Keratinocyte (primary cell): ENCODE measurements around the gene BCAR3. TPM values are rescaled to one million over a fixed set of nuclear protein-coding genes. Genes with fewer than 3 reads are reported as not detected.

Source experiments
- DNase-seq: peaks from one replicate; pipeline ENCODE4 v3.0.0-alpha.2; 2011; ENCODE audit warnings: low read depth, missing footprints, low spot score
- FAIRE-seq: peaks from 2 replicates; lab custom pipeline; 2011; peaks lifted over from hg19 to GRCh38; lab: Jason Lieb, UNC
- H2AFZ ChIP-seq: 2 replicates; pipeline ENCODE4 v1.6.0; 2012; ENCODE audit warnings: low read length, control low read depth, inconsistent platforms; ENCODE audit not compliant: control insufficient read depth
- H3K27ac ChIP-seq: 2 replicates; pipeline ENCODE4 v1.5.1; 2011; ENCODE audit warnings: low read length; ENCODE audit not compliant: control insufficient read depth, insufficient read depth
- H3K27me3 ChIP-seq: 3 replicates; pipeline ENCODE4 v1.6.0; 2011; ENCODE audit warnings: low read length; ENCODE audit not compliant: control insufficient read depth, insufficient read depth; ENCODE audit errors: extremely low read depth
- H3K36me3 ChIP-seq, 2 experiments: 2 replicates in 1 of 2; 3 replicates in 1 of 2; pipeline ENCODE4 v1.5.1; 2011; ENCODE audit warnings: low read length in 2 of 2, mild to moderate bottlenecking in 1 of 2; ENCODE audit not compliant: control insufficient read depth in 2 of 2, insufficient read depth in 2 of 2; ENCODE audit errors: extremely low read depth in 1 of 2
- H3K4me1 ChIP-seq: 3 replicates; pipeline ENCODE4 v1.5.1; 2011; ENCODE audit warnings: low read length; ENCODE audit not compliant: control insufficient read depth, insufficient read depth; ENCODE audit errors: extremely low read depth
- H3K4me2 ChIP-seq: 3 replicates; pipeline ENCODE4 v1.6.0; 2011; ENCODE audit warnings: low read depth, low read length; ENCODE audit not compliant: control insufficient read depth, insufficient read depth; ENCODE audit errors: extremely low read depth
- H3K4me3 ChIP-seq, 3 experiments: fragments of 200-600 bp in 1 of 3; sonication (generic) in 1 of 3; 2 replicates in 2 of 3; 3 replicates in 1 of 3; pipeline ENCODE4 v1.5.1; 2011 to 2016; ENCODE audit warnings: low read length in 3 of 3, mild to moderate bottlenecking in 3 of 3, control low read depth in 2 of 3, inconsistent platforms in 1 of 3, low read depth in 1 of 3, mixed read lengths in 1 of 3, mixed run types in 1 of 3, moderate library complexity in 1 of 3; ENCODE audit not compliant: control insufficient read depth in 2 of 3, insufficient read depth in 2 of 3; ENCODE audit errors: extremely low read depth in 1 of 3
- H3K79me2 ChIP-seq: 2 replicates; pipeline ENCODE4 v1.6.0; 2012; ENCODE audit warnings: low read length; ENCODE audit not compliant: control insufficient read depth, insufficient read depth
- H3K9ac ChIP-seq: 3 replicates; pipeline ENCODE4 v1.6.0; 2011; ENCODE audit warnings: low read length; ENCODE audit not compliant: control insufficient read depth, insufficient read depth; ENCODE audit errors: extremely low read depth
- H3K9me1 ChIP-seq: 3 replicates; pipeline ENCODE4 v1.6.0; 2011; ENCODE audit warnings: low read length; ENCODE audit not compliant: control insufficient read depth, insufficient read depth; ENCODE audit errors: extremely low read depth
- H3K9me3 ChIP-seq: 2 replicates; pipeline ENCODE4 v1.5.1; 2012; ENCODE audit warnings: low read depth, low read length; ENCODE audit not compliant: control insufficient read depth
- H4K20me1 ChIP-seq: 3 replicates; pipeline ENCODE4 v1.6.0; 2011; ENCODE audit warnings: low read length; ENCODE audit not compliant: control insufficient read depth, insufficient read depth; ENCODE audit errors: extremely low read depth
- CTCF ChIP-seq, 3 experiments: IDR thresholded peaks in 1 of 3; conservative IDR thresholded peaks in 1 of 3; optimal IDR thresholded peaks in 1 of 3; 2 replicates in 2 of 3; 3 replicates in 1 of 3; pipeline versions ENCODE3 to v1.5.1; 2011; ENCODE audit warnings: low read length in 3 of 3, mild to moderate bottlenecking in 3 of 3, moderate library complexity in 2 of 3, control low read depth in 1 of 3, inconsistent platforms in 1 of 3; ENCODE audit not compliant: insufficient read depth in 2 of 3; ENCODE audit errors: extremely low read depth in 1 of 3
- EZH2 ChIP-seq: IDR thresholded peaks from one replicate; pipeline ENCODE4 v1.6.1; 2012; ENCODE audit warnings: inconsistent platforms, mild to moderate bottlenecking, low read length, moderate library complexity
- dilution Hi-C: fragments of 300-500 bp; cut with MboI; formaldehyde crosslinking; loops from one replicate; pipeline ENCODE4 v1.7.0; 2020; ENCODE audit warnings: low sequenced_read_pairs; ENCODE audit not compliant: extremely low pct_ligation_motif_present
- polyA plus RNA-seq, 5 experiments: library from polyadenylated mRNA; depleted of rRNA in 3 of 5; stranded (reverse) in 3 of 5; stranded (forward) in 1 of 5; unstranded in 1 of 5; fragments of >200 nt; gene quantifications; 1 replicate in 1 of 5; 2 replicates in 3 of 5; 3 replicates in 1 of 5; pipeline versions ENCODE4 v1.2.1 to v1.2.3, GENCODE V29; 2011 to 2012; ENCODE audit warnings: missing spikeins in 2 of 5, low read depth in 1 of 5, low replicate concordance in 1 of 5

The BCAR3 gene
- polyA plus RNA-seq, 1 donor (not counting 4 experiments of a cell fraction or from before 2014, with no cell fraction given), result 77.2 TPM

- Histone ChIP-seq H4K20me1 (peaks cover 63% of the 10 kb centered on the region), H2AFZ (no peak overlapping the region), H3K9me3 (no peaks in the 10 kb centered on the region), H3K9me1 (peaks cover 7% of the 10 kb centered on the region), H3K79me2 (peaks cover 100% of the 10 kb centered on the region), H3K4me2 (no peak overlapping the region), H3K4me1 (peaks cover 54% of the 10 kb centered on the region), H3K4me3 (no peak overlapping the region), H3K27ac (no peak overlapping the region), H3K36me3 (peaks cover 15 to 19% of the 10 kb centered on the region in 2 experiments), H3K9ac (no peak overlapping the region), H3K27me3 (no peaks in the 10 kb centered on the region)
- no peak for FAIRE-seq
- no peak for DNase-seq
- TF ChIP-seq EZH2, result no peak
- TF ChIP-seq CTCF (optimal IDR thresholded peaks at IDR 0.05 in 1 of 3, IDR thresholded peaks at IDR 0.05 in 1 of 3, conservative IDR thresholded peaks at IDR 0.05 in 1 of 3; ENCODE audit: extremely low read depth in 1 of 3, insufficient read depth in 2 of 3, low read length in 3 of 3), result no peak
- dilution Hi-C loops, result no loop called here
These were observed 67.1 kb downstream of the BCAR3 start for GRCh38 chr1:93614541-93614940.

- dilution Hi-C loops, result no loop called here
- Histone ChIP-seq H4K20me1 (peaks cover 66% of the 10 kb centered on the region), H3K9me3 (no peaks in the 10 kb centered on the region), H3K79me2 (peaks cover 100% of the 10 kb centered on the region), H3K27me3 (no peaks in the 10 kb centered on the region), H3K27ac (no peak overlapping the region), H3K9ac (no peak overlapping the region), H3K9me1 (peaks cover 5% of the 10 kb centered on the region), H3K36me3 (peaks cover 15 to 16% of the 10 kb centered on the region in 2 experiments), H2AFZ (no peak overlapping the region), H3K4me1 (peaks cover 56% of the 10 kb centered on the region), H3K4me2 (no peak overlapping the region), H3K4me3 (no peak overlapping the region)
- DNase-seq (no peak), FAIRE-seq (no peak)
- TF ChIP-seq EZH2 (no peak), CTCF (optimal IDR thresholded peaks at IDR 0.05 in 1 of 3, IDR thresholded peaks at IDR 0.05 in 1 of 3, conservative IDR thresholded peaks at IDR 0.05 in 1 of 3; ENCODE audit: extremely low read depth in 1 of 3, insufficient read depth in 2 of 3, low read length in 3 of 3) (no peak)
These were observed 67.7 kb downstream of the BCAR3 start for GRCh38 chr1:93613898-93614297.
